Gastroesophageal sphincter (tissue), 4 donors: ENCODE data around the gene C19orf18. TPM values are rescaled to one million over a fixed set of nuclear protein-coding genes. Genes with fewer than 3 reads are reported as not detected.
A peak's percentile ranks its signal among the peaks of the same experiment; 100 is the strongest.

Experiments
- ATAC-seq: fragments of 150-250 bp; one replicate; pipeline ENCODE4 v1.9.1; 2016; ENCODE audit warnings: mild to moderate bottlenecking, moderate library complexity
- H3K27ac ChIP-seq, 4 donors: fragments of 200-600 bp; sonication (generic) in 3 of 4; 1 replicate in 3 of 4; 2 replicates in 1 of 4; pipeline ENCODE4 v1.5.1; 2016 to 2019
- H3K27me3 ChIP-seq: fragments of 200-600 bp; sonication (generic); one replicate; pipeline ENCODE4 v1.5.1; 2019
- H3K36me3 ChIP-seq, 2 donors: fragments of 200-600 bp; sonication (generic); one replicate each; pipeline ENCODE4 v1.5.1; 2019; ENCODE audit warnings: control low read depth in 1 of 2
- H3K4me1 ChIP-seq, 3 donors: fragments of 200-600 bp; sonication (generic); 1 replicate in 2 of 3; 2 replicates in 1 of 3; pipeline ENCODE4 v1.5.1; 2016 to 2019; ENCODE audit warnings: control low read depth in 2 of 3
- H3K4me3 ChIP-seq, 2 donors: fragments of 200-600 bp; sonication (generic); one replicate each; pipeline ENCODE4 v1.5.1; 2019; ENCODE audit warnings: mild to moderate bottlenecking in 1 of 2, moderate library complexity in 1 of 2
- H3K9me3 ChIP-seq, 3 donors: fragments of 200-600 bp; sonication (generic); one replicate each; pipeline ENCODE4 v1.5.1; 2017 to 2019; ENCODE audit warnings: control low read depth in 2 of 3
- CTCF ChIP-seq, 4 experiments: fragments of 200-600 bp in 2 of 4; fragments of 450-650 bp in 2 of 4; sonication (generic) in 1 of 4; IDR thresholded peaks; one replicate each; pipeline ENCODE4 v1.5.1; 2017 to 2019; ENCODE audit warnings: antibody characterized with exemption in 4 of 4, mild to moderate bottlenecking in 2 of 4, moderate library complexity in 2 of 4
- EP300 ChIP-seq: sonication (generic); formaldehyde crosslinking; IDR thresholded peaks from one replicate; pipeline ENCODE4 v1.6.1; 2017; ENCODE audit warnings: antibody characterized with exemption, mild to moderate bottlenecking
- POLR2A ChIP-seq, 2 donors: fragments of 450-650 bp; IDR thresholded peaks; one replicate each; pipeline ENCODE4 v1.6.1; 2017; ENCODE audit warnings: antibody characterized with exemption in 2 of 2, mild to moderate bottlenecking in 2 of 2, moderate library complexity in 1 of 2
- POLR2AphosphoS5 ChIP-seq: sonication (generic); formaldehyde crosslinking; IDR thresholded peaks from one replicate; pipeline ENCODE4 v1.6.1; 2017; ENCODE audit warnings: antibody characterized with exemption
- WGBS, 2 donors: methylation state at CpG; one replicate each; pipeline ENCODE4 v1.1.5; 2018; ENCODE audit warnings: low coverage in 1 of 2; 5-methylcytosine and 5-hydroxymethylcytosine counted together
- total RNA-seq, 4 donors: library from RNA; depleted of rRNA; stranded (reverse); fragments of >200 nt; gene quantifications; one replicate each; pipeline ENCODE4 v1.1.0, GENCODE V29; 2016

Gene C19orf18
- total RNA-seq, 4 donors from 2014 or later, result 4.8 TPM; not detected in 3

DNA sequence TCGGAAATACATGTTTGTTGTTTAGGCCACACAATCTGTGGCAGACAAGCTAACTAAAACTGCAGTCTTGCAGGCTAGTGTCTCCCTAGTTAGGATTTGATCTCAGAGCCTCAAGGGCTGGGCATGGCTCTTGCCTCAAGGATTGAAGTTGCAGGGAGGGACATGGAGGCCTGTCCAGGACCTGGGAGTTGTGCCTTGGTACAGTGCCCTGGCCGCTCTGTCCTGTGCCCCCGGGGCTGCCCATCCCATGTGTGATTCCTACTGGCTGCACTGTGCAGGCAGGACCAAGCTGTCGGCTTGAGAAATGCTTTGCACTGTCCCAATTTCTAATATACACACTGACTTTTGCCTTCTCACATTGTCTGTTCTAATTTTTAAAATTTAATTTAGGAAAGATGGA, 19.3 kb downstream of the C19orf18 start:
- Histone ChIP-seq H3K4me3 (no peak overlapping the region), H3K9me3 (peaks cover 0 to 90% (median 0%) of the 10 kb centered on the region in 3 donors), H3K4me1 (no peaks in the 10 kb centered on the region), H3K27me3 (no peaks in the 10 kb centered on the region), H3K27ac (no peak overlapping the region), H3K36me3 (peaks cover 0 to 14% of the 10 kb centered on the region in 2 donors)
- WGBS, 2 donors, result 90% methylated on average over 2 to 3 of the region's 4 CpGs
- TF ChIP-seq EP300 (no peak), POLR2AphosphoS5 (no peak), CTCF (IDR thresholded peaks at IDR 0.05) (no peak)
- no peak for ATAC-seq

DNA sequence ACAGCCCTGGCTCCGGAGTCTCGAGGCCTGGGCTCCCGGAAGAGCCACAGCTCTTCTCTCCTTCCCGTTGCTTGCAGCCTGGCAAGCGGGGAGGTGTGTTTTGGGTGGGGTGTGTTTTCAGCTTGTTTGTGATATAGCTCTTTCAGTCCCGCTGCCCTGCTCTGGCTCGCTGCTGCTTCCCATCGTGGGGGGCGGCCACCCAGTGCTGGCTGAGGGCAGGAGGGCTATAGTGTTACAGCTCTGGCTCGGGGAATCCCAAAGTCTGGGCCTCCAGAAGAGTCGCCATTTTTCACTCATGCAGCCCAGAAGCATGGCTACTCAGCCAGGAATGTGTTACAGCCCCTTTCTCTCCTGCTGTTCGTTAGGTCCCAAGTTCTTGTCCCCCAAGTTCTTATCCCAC, 24.6 kb downstream of the C19orf18 start:
- no peak overlapping the region for H3K4me3 ChIP-seq
- peaks cover 2 to 27% (median 9%) of the 10 kb centered on the region in 3 donors for H3K4me1 ChIP-seq
- peaks cover 0 to 67% (median 0%) of the 10 kb centered on the region in 3 donors for H3K9me3 ChIP-seq
- 92 to 100% methylated on average over 1 to 4 of the region's 12 CpGs for WGBS, 2 donors
- TF ChIP-seq CTCF (IDR thresholded peaks at IDR 0.05), result no peak
- no peak for TF ChIP-seq POLR2A (IDR thresholded peaks at IDR 0.05)
- no peak for TF ChIP-seq EP300
- no peak for TF ChIP-seq POLR2AphosphoS5
- no peaks in the 10 kb centered on the region for H3K27me3 ChIP-seq
- no peak for ATAC-seq
- H3K27ac ChIP-seq, result no peak overlapping the region
- H3K36me3 ChIP-seq, result peaks cover 0 to 13% of the 10 kb centered on the region in 2 donors

- no peak for ATAC-seq
- no peak overlapping the region for H3K27ac ChIP-seq
- 71 to 90% methylated on average over 6 of the region's 24 CpGs for WGBS, 2 donors
- TF ChIP-seq POLR2AphosphoS5, result no peak
- TF ChIP-seq POLR2A (IDR thresholded peaks at IDR 0.05), result no peak
- TF ChIP-seq EP300, result no peak
- peaks cover 2 to 27% (median 9%) of the 10 kb centered on the region in 3 donors for H3K4me1 ChIP-seq
- peaks cover 0 to 17% of the 10 kb centered on the region in 2 donors for H3K36me3 ChIP-seq
- H3K4me3 ChIP-seq, result no peak overlapping the region
- H3K27me3 ChIP-seq, result no peaks in the 10 kb centered on the region
- H3K9me3 ChIP-seq, result peaks cover 0 to 67% (median 0%) of the 10 kb centered on the region in 3 donors
Observed at GRCh38 chr19:57949296-57949695, 25.0 kb downstream of the C19orf18 start.

DNA sequence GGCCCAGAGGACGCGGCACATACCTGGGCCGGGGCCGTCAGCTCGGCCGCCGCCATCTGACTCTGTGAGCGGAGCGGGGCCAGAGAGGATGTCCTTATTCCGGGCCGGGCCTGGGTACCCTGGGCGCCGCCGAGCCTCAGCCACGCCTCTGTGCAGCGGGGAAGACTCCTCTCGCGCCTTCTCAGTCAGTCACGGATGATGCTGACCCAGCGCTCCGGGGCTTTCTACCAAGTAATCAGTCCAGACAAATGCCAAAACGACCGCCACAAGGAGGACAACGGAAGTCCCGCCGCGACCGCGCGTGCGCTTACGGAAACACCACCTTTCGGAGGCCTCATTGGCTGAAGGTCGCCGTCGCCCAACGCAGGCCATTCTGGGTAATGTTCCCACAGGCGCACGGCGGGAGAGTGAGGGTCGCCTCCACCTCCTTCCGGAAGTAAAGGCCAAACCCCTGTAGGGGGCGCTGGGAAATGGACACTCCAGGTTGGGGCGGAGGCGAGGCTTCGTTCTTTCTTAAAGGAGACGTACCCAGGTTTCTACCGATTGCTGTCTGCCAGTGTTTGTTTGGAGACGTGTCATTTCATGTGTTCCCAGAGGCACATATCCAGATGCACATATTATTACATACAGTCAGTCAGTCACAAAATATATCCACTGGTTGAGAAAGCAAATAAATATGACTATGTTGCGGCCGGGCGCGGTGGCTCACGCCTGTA, 26.8 kb downstream of the C19orf18 start, which contains the start of gene ZNF256:
Gene ZNF256, minus strand, starts transcription at position 288 of the 716 bp plus-strand sequence. Its CDS starts 232 bp downstream, at position 56.
- TF ChIP-seq POLR2AphosphoS5 (peak; percentile 72), CTCF (IDR thresholded peaks at IDR 0.05) (peak in 3 of 4 experiments; percentile 67 to 77 (median 76)), POLR2A (IDR thresholded peaks at IDR 0.05) (peak in 1 of 2 donors; percentile 38), EP300 (no peak)
- H3K27me3 ChIP-seq, result no peaks in the 10 kb centered on the region
- H3K4me1 ChIP-seq, result peaks cover 2 to 27% (median 9%) of the 10 kb centered on the region in 3 donors
- WGBS, 2 donors, result 2% methylated on average over 6 of the region's 54 CpGs; no CpG with 5 or more reads in 1 of the 2 donors
- peak within 1 kb of the TSS; percentile 66 to 90 (median 87) for H3K27ac ChIP-seq
- peaks cover 0 to 70% (median 0%) of the 10 kb centered on the region in 3 donors for H3K9me3 ChIP-seq
- H3K36me3 ChIP-seq, result peaks cover 0 to 35% of the 10 kb centered on the region in 2 donors
- peak; percentile 98 for ATAC-seq
- H3K4me3 ChIP-seq, result peak within 1 kb of the TSS; percentile 91 to 94

- Histone ChIP-seq H3K36me3 (peaks cover 0 to 40% of the 10 kb centered on the region in 2 donors), H3K9me3 (peaks cover 0 to 70% (median 0%) of the 10 kb centered on the region in 3 donors), H3K4me1 (peaks cover 2 to 27% (median 9%) of the 10 kb centered on the region in 3 donors), H3K4me3 (peak overlapping the region; percentile 91 to 94), H3K27ac (peak overlapping the region; percentile 66 to 90 (median 87)), H3K27me3 (no peaks in the 10 kb centered on the region)
- 0% methylated on average over 1 of the region's 18 CpGs; no CpG with 5 or more reads in 1 of the 2 donors for WGBS, 2 donors
- no peak for TF ChIP-seq POLR2AphosphoS5
- TF ChIP-seq CTCF (IDR thresholded peaks at IDR 0.05), result no peak
- no peak for TF ChIP-seq POLR2A (IDR thresholded peaks at IDR 0.05)
- TF ChIP-seq EP300, result no peak
- ATAC-seq, result no peak
Observed at GRCh38 chr19:57947088-57947418, 27.3 kb downstream of the C19orf18 start.
